UCSD-AML1 (cell line): ENCODE measurements around the gene TRIB2.

ENCODE experiments used
- DNase-seq: peaks from one replicate; lab custom pipeline; 2025; ENCODE audit not compliant: unreplicated experiment; lab: John Stamatoyannopoulos, UW

Gene TRIB2

DNA sequence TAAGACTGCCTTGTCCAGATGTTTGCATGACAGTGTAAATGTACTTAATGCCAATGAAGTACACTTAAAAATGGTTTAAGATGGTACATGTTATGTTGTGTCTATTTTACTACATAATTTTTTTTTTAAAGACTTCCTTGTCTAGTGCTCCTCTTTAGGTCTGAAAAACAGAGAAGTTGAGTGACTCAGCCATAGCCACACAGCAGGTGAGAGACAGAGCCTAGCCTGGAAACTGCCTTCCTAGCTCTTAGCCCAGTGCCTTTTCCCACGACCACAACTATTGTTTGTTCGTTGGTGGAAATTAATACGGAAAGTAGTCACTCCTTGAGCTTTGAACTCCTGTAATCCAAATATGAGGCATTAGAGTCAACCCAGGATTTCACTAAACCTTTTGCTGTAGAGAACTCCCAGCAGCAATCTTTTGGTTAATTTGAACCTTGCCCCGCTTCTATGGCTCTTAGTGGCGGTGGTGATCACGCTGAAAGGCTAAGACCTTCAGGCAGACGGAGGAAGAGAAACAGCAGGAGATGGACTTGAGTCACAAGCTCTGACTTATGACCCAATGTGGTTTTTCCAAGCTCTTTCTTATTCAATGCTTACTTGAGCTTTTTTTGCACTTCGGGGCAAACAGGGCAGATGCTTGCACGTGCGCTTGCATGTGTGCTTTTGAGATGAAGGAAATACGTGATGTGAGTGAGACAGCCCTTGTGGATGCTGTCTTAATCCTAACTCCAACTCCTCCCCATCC lies 21.2 kb downstream of the TRIB2 start:
- DNase-seq, result no peak

DNA sequence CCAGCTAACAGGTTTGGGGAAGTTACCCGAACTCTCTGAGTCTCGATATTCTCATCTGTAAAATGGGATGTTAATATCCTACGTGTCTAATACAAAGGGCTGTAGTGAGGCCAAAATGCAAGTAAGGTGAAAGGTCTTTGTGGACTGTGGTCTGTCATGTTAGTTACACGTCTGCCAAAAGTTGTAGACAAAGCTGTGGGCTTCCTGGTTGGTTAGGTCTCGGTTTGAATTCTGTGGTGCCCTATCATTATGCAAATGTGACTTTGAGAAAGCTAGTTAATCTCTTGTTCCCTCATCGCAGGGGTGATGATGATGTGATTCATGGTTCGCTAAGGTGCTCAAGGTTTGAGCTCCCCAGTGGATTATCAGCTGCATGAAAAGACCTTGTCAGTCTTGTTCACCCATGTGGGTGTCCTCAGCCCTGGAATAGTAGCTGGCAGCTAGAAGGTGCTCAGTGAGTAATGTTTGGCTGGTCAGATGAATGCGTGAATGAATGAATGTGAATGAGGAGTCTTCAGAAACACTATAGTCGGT lies 23.1 kb downstream of the TRIB2 start:
- DNase-seq, result no peak

DNA sequence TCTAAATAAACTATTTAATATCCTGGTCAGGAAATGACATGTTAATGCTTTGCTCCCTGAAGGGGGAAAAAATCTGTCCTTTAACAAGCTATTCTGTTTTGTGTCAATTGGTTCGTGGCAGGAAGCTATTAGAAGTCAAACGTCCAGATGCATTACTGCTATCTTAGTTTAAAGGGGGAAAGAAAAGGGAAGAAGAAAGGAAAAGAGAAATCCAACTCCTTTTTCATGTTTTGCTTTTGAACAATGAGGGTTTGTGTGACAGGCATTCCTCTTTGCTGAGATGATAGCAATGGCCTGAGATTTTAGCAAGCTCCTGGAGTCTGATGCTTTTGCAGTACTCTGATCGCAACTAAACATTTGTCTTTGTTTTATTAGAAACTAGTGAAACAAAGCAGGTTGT lies 24.6 kb downstream of the TRIB2 start:
- DNase-seq, result no peak

DNA sequence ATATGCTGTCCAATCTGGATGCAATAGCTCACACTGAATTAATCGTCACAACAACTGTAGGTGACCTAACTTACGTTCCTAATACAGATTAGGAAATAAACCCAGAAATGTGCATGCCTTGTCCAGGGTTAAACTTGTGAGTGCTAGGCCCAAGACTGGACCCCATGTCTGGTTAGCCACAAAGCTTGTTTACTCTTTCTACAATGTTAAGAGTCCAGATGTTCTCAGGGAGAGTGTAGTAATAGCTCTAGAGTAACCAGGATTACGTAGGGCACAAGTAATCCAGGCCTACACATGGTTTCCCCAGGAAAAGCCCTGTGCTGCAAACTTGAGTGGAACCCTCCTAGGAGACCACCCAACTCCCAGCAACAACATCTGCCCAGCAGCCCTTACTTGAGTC lies 26.2 kb downstream of the TRIB2 start:
- no peak for DNase-seq

DNA sequence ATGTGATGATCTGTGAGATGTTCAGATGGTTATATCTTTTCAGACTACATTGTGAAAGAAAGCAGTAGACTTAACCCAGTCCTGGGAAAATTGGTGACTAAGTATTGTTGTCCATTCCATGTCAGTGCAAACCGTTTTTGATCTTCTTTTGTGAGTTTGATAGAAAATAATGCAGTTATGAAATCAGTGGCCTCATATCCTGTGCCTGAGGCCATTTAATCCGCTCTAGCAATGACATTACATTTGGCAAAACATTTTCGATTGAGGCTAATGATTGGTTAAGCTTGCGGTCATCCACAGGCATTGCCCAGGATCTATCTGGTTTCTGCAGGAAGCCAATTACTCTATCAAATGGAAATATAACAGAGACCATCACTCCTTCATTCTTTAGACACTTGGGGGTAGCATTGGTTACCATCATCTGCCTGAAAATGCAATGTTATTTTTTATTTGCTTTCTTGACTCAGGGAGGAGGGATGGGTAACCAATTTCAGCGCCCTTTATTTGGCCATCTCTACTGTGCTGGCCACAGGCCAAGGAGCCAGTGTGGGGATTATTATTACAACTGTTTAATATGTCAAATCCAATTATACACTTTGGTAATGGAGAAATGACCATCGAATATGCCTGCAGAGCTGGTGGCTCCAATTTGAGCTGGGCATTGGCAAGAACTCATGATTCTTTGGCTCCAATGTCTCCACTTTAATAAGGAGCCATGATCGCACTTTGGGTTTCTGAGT lies 33.6 kb downstream of the TRIB2 start:
- no peak for DNase-seq

DNA sequence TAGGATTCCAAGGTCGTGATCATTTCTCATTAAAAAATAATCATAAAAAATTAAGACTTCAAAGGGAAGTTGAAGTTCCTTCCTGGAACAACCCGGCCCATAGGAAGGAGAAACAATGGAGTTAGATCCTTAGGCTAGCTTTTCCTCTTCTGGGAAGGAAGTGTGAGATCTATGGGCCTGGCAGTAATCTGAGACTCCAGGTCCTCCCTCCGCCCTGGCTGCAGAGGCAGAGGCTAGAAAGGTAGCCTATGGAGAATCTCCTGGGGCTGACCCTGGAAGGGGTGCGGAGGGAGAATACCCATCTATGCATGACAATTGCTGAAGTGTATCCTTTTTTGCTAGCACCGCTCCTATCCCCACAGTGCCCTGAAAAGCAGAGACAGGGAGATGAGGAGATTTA lies 37.9 kb downstream of the TRIB2 start:
- DNase-seq, result no peak

DNA sequence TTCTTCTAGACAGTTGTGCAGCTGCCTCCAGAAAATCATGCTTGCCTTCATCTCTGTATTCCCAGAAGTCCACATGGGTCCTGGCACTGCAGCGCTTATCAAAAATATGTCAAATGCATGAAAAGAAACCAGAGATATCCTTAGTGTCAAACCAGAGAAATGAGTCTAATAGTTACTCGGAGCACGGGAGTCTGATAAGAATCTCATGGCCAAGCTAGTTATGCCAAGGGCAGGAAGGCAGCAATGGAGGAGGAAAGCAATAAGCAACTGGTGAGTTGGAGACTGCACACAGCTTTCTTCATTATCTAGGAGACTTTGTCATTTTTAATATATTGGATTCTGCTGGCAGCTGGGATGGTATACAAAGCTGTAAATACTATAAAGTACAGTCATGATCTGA lies 38.6 kb downstream of the TRIB2 start:
- no peak for DNase-seq

DNA sequence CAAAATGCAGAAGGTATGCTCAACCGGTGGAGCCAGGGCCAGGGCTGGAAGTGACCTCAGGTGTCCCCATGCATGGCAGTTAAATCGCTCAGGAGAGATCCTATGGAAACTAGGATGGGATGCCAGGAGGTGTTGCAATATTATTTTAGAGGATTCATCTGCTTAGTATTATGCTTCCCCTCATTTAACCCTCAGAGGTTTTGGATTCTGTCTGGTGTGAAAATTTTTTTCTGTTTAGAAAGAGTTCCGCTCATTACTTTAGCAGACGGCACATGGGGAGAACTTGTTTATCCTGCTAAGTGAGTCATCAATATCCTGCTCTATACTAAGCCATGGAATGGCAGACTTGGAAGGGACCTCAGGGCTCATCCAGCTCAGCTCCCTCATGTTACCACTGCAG lies 42.5 kb downstream of the TRIB2 start:
- no peak for DNase-seq

DNA sequence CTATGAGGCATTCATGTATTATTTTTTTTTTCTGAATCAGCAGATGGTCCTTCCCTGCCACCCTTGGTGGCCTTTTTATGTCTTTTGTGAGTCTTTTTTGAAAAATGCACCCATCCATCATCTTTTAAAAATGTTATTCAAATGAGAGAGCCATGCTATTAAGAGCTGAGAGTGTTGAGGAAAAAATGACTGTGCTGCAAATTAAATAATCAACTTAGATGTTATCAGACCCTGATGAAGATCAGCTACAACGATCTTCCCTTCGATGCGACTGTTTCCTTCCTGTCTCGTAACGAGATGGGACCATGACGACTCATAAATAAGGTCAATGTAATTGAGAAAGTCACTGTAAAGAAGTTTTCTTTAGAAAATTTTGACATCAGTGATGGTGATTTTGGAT lies 44.4 kb downstream of the TRIB2 start:
- no peak for DNase-seq

DNA sequence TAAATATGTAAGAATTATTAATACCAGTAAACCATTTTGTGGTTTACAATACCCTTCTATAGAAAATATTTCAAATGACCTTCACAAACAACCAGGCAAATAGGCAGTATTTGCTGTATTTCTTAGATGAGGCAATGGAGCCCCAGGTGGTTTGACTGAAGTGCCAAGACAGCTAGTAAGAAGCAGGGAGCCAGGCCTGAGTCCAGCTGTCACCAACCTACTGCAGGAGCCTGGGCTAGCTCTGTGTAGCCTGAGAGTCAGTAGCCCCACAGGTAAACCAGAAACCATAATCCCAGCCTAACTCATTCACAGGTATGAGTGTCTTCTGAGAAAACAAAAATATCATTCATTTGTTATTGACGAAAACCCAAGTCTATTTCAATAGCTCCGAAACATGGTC lies 45.6 kb downstream of the TRIB2 start:
- DNase-seq, result no peak

DNA sequence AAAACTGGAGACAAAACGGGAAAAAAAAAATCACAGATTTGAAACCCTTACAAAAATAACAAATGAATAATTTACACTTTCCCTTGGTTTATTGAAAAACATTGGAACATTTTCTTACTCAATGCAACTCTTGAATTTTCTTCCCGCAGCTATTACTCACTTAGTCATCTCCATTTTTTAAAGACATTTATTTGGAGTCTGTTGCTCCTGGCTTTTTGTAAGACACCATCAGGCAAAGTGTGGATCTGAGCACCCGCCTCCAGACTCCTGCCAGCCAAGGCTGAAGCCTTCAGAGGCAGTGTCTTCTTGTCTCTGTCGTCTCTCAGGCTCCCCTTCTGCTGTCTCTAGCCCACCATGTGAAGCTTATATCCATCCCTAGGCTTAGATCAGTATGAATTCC lies 46.2 kb downstream of the TRIB2 start:
- DNase-seq, result no peak

DNA sequence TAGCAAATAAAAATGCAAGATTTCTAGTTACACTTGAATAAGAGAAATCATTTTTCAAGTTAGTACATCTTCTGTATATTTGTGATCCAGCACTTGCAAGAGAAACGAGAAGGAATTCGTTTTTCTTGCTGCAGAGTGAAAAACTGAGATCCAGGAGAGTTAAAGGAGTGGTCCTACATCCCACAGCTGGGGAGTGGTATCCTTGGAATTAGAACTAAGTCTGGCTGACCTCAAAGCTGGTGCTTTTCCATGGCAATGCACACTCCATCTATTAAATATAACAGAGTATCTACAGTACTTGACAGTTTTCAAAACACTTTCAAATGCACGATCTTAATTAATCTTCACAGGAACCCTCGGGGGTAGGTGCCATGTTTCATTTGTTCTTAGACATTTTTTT lies 46.8 kb downstream of the TRIB2 start:
- no peak for DNase-seq

DNA sequence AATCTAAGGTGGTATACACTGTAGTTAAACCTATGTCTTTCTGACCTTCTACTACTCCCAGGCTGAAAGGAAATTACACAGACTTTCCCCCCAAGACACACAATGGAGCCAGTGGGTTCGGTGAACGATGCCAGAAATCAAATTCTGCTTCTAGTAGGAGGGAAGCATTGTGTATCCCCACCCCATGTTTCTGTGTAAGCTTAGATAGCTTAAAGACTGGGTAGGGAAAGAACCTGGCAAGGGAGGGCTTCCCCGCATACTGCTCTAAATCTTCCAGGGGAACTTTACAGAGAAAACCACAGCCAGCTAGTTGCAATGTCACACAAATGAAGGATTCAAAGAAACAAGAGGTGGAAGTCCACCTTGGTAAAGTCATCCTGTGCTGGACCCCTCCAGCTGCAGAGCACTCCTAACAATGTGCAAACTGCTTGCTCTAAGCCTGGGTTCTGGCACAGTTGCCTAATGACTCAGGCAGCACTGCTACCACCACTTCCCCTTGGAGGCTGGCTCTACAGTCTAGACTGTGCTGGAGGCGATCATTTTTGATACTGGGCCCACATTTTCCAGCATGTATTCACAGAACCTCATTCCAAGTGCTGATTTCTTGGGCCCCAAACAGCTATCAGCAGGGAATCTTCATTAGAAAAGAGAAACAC lies 47.5 kb downstream of the TRIB2 start:
- no peak for DNase-seq

DNA sequence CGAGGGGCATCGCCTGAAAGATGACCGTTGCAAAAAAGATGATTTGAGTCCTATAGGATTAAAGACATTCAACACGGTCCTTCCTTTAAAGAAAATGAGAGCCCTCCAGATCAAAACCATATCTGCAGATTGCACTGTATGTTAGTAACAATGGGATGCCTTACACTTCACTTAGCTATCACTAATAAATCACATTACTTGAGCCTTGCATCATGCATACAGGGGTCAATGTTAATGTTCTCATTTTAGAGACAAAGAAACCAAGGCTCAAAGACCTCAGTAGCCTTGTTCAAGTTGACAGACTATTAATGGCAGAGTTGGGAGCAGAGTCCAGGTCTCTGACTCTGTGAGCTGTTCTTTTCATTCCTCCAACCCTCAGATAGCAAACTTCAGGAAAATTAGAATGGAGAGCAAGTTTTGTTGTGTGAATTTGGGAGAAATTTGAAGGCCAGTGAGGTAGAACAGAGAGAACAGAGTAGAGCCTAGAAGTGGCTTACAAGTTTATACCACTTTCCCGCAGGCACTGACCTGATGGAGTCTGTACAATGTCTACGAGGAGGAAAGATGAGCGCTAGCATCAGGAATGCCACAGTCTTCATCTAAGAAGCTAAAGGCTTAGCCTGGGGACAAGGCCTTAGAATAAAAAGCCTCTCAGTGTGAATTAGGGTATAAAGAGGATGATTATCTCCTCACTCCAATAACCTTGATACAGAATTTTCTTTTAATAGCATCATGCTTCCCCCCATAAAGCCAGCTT lies 48.3 kb downstream of the TRIB2 start:
- no peak for DNase-seq

DNA sequence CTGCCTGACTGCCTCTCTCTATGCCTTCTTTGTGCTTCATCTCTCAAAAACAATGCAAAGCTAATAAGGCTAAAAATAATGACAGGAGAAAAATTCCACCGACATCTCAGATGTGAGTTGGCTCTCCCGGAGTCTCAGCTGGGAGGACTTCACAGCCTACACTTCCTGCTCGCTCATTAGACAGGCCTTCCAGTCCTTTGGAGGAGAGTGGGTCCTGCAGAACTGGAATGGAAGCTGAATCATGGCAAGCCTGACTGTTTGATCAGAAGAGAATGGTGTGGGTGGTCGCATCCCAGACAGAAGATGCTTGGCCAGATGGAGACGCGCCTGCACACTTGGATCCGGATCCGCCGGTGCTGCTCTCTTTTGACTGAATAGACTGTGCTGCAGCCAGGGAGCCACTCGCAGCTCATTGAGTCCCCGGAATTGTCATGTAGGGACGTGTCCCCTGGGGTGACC lies 49.7 kb downstream of the TRIB2 start:
- no peak for DNase-seq

DNA sequence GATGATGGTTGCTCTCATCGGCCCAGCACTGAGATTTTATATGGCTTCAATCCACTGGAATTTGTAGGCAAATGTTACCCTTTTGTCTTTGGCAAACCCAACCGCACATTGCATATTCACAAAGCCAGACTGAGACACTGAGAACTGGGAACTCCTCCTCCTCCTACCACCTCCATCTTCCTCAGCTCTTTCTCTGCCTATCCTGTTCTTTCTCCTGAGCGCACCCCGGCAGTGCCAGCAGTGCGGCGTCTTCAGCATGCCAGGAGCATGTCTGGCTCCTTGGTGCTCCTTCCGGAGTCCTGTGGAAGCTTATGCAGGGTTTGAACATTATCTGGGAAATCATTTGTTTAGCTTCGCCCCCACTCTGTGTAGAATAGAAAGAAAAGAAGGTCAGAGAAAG lies 50.8 kb downstream of the TRIB2 start:
- DNase-seq, result no peak

DNA sequence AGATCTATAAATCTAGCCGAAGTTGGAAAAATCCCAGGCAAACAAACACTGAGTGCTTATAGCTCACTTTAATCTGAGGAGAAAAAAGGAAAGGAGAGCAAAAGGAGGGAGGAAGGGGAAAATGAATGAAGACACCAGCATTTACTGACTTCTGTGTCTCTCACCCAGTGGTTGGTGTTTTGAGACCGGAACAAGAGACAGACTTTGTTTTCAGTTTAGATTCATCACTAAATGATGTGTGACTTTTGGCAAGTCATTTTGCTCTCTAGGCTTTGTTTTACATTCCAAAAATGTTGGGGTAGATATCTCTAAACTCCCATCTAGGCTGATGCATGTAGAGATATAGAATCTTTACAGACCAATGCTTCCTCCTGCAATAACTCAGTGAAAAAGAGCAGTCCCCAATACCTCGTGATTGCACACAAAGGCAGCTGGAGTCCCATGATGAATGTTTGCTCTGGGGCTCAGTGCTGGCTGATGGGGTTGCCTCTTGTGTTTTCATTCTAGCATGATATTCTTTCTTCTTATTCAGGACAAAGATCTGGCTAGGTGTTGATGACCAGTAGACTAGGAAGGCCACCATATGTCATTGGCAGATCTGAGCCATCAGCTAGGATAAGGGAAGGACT lies 51.4 kb downstream of the TRIB2 start:
- no peak for DNase-seq

DNA sequence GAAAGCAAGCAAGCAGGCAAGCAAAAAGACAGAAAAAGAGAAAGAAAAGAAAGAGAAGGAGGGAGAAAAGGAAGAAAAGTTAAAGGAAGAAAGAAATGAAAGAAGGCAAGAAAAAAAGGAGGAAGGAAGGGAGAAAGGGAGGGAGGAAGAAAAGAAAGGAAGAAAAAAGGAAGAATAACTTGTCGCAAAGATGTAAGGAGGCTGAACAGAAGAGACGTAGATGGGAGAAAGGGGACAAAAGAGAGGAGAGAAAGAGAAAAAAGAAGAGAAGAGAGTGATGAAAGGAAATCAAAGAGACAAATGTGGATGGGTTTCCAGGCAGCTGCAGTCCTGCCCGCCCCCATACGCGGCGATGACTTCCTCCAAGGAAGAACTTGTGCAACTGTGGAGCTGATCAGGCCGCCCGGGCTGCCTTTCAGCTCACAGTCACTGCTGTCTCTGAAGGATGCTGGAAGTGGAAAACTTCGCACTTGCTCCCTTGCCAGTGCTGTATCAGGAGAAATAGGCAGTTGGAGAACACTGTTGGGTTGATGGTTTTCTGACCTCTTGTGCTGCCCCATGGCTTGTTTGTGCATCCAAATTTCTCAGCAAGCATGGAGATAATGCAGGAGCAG lies 52.9 kb downstream of the TRIB2 start:
- no peak for DNase-seq

DNA sequence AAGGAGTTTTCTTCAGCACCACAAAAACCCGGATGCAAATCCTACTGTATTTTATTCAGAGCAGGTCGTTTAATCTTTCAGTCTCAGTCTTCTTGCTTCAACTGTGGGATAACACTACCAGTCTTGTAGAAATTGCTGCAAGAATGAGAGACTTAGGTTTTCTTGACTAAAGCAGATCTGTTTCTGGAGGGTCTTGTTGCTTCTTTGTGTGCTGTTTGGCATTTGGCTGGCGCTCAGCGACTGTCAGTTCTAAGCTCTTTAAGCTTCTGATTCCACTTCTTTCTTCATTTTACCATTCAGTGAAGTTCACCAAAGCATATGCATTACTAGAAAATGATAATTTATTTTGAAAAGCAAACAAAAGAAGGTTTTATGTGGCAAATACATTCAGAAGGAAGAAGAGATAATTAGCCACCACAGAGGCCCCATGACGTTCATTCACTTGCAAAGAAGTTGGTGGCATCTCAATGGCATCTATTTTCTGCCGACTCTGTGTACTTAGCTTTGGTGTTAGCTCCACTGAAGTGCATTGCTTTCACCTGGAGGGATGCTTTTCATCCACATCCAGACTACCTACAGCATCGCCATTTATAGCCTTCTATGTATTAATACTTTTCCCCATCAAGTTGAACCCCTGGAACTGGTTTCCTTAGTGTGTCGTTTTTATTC lies 53.7 kb downstream of the TRIB2 start:
- DNase-seq, result no peak

DNA sequence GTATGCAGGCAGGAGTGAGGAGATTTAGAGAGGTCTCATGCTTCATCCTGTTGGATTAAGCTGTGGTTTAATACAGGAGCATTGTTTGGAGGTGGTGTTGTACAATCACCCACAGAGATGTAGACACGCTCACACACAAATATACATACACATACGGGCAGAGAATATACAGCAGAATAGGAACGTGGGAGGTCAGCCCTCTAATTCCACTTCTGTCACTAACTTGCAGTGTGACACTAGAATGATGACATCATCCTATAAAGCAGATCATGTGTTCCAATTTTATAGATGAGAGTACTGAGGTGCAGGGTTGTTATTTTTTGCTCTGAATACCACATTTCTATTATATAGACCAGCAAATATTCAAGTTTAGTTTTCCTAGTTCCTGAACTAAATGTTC lies 54.4 kb downstream of the TRIB2 start:
- no peak for DNase-seq
